Stimulated activated CD8-positive, alpha-beta memory T cell treated with anti-CD3 and anti-CD28 coated beads, Interleukin-4, amount 100 ng/mL, for 4 hours (primary cell): ENCODE results near the gene SUOX.
A peak's percentile ranks its signal among the peaks of the same experiment; 100 is the strongest.
"Not testable (repeated sequence)": the region's sequence is repeated elsewhere in the genome, so short reads cannot be mapped to it uniquely, and the experiment has no call there.

Experiments used
- DNase-seq, 2 donors: peaks; one replicate each; pipeline ENCODE4 v3.0.0-alpha.2; 2020; ENCODE audit warnings: low read depth in 2 of 2, low spot score in 1 of 2

The SUOX gene

DNA sequence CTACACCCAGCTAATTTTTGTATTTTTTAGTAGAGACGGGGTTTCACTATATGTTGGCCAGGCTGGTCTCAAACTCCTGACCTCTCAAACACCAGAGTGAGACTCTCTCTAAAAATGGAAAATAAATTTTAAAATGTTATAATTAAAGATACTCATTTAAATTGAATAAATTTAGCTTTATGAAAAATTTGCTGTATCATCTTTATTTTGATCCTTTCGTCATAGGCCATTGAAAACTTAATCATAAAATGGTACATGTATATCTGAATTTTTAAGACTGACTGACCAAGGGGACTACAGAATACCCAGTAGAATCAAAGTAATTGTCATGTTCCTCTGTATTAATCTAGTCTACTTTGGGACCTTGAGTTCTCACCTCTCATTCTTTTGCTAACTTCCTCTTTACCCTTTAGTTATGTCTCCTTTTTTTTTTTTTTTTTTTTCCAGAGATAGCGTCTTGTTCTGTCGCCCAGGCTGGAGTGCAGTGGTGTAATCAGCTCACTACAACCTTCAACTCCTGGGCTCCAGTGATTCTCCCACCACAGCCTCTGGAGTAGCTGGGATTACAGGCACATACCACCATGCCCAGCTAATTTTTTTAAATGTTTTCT is 13.7 kb upstream of the SUOX start:
- DNase-seq = no peak

DNA sequence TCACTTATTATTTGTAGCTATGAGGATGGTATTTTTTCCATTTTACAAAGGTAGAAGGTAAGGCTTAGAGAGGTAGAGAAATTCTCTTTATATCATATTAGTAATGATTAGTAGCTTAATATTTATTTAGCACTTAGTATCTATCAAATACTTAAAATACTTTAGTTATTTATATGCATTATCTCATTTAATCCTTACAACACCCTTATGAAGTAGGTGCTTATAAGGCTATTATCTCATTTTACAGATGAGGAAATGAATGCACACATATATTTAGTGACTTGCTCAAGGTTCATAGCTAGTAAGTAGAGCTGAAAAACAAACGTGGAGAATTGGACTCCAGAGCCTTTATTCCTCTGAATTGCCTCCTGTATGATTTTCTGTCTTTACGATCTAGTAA is 12.2 kb upstream of the SUOX start:
- no peak for DNase-seq

DNA sequence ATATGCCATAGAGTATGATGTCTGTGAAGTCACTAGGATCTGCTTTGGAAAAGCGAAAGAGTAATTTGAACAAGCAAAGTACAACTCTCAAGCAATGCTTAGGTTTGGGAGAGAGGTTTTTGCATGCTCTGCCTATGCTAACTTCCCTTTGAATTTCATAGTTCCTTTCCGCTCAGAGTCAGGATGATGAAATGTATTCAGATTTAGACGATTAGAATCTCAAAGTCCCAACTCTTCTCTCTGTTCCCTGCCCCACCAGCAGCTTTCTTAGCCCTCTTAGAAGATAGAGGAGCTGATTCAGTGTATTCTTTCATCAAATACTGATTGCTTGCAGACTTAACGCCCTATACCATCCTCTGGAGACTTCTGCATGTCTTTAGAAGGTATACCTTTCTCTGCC is 11.7 kb upstream of the SUOX start:
- DNase-seq = no peak

DNA sequence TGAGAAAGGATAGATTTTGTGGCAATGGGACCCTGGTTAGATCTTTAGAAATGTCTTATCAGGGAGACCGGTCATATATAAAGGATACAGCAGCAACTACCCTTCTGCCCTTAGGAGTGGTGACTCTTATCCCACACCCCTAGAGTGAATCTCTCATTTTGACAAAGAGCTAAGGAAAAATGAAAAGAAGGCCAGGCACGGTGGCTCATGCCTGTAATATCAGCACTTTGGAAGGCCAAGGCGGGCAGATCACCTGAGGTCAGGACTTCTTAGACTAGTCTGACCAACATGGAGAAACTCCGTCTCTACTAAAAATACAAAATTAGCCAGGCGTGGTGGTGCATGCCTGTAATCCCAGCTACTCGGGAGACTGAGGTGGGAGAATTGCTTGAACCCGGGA is 11.1 kb upstream of the SUOX start:
- not testable (repeated sequence) for DNase-seq

DNA sequence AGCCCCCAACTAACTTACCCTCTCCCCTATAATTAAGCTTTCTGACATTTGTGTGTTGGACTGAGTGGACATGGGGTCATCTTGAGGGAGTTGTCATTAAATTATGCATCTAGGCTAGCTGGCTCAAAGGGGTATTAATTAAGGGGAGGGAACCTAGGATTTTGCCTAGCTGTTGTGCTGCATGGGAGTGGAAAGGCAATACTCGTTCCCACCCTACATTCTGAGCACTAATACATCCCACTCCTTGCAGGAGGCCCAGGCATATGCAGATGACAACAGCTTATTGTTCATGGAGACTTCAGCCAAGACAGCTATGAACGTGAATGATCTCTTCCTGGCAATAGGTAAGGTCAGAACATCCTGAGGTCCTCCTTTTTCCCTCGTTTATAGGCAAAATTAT is 6.0 kb upstream of the SUOX start:
- no peak for DNase-seq

DNA sequence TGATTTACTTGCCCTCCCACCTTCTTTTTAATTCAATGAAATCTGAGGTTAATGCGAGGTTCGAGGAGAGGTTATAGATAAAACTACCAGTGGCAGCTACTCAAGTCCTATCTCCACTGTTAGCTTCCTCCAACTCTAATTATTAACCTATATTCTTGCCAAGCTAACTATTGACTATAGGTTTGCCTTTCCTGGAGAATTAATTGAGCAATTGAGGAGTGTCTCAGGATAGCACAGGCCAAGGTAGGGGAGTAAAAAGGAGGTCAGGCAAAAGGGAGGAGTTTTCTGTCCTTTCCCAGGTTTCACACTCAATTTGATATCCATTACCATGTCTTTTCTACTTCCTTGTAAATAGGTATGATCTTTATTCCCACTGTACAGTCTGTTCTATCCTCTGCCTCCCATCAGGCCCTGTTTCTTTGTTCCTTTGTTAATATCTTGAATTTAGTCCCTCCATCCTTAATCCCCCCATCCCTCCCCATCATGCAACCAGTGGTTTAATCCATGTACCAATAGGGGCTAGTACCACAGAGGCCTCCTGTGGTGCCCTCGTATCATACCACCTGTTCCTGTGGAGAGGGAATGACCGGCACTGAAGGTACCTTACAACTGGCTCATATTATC is 3.7 kb upstream of the SUOX start:
- no peak for DNase-seq

DNA sequence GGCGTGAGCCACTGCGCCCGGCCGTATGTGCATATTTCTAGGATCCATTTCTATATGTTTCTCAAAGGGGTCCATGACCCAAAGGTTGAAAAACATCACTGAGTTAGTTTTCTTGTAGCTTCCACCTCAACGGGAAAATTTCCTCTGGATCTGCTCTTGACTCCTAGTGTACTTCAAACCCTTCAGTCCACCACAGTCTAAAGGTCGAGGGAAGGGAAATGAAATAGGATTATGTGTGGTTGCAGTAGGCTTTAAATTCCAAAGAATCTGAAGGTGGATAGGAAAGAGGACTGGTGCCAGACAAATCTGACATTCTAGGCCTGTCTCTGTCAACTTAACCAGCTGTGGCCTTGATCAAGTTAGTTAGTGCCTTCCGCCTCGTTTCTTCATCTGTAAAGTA is 1.7 kb upstream of the SUOX start:
- DNase-seq = no peak

DNA sequence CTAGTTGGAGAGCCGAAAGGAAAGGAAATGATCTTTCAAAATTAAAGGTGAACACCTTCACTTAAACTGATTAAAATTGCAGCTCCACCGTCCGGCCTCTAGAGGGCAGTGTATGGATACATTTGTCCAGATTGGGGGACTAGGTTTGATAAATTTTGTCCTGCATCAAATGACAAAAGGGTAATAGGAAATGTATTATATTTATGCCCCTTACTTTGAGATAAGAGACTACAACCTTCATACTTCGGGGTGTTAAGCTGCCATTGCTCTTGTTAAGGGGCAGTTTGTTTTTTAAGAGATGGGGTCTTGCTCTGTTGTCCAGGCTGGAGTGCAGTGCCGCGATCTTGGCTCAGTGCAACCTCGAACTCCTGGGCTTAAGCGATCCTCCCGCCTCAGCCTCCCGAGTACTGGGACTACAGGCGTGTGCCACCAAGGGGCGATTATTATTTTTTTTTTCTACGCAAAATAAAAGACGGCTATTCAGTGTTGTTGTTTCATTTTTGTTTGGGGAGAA is 818 bp upstream of the SUOX start:
- DNase-seq = peak; percentile 29 to 40

DNA sequence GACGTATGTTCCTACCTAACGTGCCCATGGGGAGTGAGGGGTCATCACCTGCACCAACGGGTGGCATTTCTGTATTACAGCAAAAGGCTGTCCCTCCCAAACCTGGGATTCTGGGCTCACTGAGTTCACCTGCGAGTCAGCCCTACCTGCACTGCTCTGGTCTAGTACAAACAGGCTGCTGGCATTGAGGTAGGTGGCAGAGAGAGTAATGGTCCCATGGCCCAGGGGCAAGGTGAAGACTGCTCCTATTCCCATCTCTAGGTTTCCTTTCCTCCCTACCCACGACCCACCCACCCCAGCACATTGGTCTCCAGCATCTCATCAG is 421 bp downstream of the SUOX start:
- DNase-seq = no peak

DNA sequence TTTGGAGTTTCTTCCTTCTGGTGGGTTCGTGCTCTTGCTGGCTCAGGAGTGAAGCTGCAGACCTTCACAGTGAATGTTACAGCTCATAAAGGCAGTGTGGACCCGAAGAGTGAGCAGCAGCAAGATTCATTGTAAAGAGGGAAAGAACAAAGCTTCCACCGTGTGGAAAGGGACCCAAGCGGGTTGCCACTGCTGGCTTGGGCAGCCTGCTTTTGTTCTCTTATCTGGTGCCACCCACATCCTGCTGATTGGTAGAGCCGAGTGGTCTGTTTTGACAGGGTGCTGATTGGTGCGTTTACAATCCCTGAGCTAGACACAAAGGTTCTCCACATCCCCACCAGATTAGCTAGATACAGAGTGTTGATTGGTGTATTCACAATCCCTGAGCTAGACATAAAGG is 2.4 kb downstream of the SUOX start:
- not testable (repeated sequence) for DNase-seq

DNA sequence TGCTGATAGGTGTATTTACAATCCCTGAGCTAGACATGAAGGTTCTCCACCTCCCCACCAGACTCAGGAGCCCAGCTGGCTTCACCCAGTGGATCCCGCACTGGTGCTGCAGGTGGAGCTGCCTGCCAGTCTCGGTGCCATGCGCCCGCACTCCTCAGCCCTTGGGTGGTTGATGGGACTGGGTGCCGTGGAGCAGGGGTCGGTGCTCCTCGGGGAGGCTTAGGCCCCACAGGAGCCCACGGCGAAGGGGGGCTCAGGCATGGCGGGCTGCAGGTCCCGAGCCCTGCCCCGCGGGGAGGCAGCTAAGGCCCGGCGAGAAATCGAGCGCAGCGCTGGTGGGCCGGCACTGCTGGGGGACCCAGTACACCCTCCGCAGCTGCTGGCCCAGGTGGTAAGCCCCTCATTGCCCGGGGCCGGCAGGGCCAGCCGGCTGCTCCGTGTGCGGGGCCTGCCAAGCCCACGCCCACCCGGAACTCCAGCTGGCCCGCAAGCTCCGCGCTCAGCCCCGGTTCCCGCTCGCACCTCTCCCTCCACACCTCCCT is 3.0 kb downstream of the SUOX start:
- DNase-seq = not testable (repeated sequence)

DNA sequence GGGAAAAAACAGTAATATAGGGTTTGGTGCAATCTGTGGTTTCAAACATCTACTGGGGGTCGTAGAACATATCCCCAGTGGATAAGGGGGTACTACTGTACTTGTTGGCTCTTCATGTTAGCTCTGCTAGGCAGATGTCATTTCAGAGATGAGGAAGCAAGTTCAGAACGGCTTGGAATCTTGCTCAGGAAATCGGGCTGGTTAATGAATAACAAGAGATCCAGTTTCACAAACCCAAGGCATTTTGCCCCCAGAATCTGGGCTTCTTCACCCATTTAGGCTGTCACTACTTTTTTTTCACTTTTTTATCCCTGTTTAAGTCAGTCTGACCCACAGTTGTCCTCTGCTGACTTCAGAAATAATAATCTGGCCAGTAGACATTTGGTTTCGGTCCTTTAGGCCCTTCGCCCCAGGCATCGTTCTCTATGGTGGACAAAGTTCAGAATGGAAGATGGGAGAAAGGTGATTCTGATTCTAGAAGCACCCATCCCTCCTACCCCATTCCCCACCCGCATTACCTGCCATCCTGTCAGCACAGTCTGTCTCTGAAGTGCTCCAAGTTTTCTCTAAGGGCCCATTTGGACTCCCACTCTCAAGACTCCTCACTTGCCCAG is 4.5 kb downstream of the SUOX start:
- DNase-seq = no peak

DNA sequence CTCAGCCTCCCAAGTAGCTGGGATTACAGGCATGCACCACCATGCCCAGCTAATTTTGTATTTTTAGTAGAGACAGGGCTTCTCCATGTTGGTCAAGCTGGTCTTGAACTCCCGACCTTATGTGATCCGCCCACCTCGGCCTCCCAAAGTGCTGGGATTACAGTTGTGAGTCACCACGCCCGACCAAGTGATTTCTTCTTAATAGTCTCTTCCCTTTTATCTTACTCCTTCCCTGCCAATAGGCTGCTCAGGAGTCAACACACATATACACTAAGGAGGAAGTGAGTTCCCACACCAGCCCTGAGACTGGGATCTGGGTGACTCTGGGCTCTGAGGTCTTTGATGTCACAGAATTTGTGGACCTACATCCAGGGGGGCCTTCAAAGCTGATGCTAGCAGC is 6.3 kb downstream of the SUOX start:
- DNase-seq = not testable (repeated sequence)

DNA sequence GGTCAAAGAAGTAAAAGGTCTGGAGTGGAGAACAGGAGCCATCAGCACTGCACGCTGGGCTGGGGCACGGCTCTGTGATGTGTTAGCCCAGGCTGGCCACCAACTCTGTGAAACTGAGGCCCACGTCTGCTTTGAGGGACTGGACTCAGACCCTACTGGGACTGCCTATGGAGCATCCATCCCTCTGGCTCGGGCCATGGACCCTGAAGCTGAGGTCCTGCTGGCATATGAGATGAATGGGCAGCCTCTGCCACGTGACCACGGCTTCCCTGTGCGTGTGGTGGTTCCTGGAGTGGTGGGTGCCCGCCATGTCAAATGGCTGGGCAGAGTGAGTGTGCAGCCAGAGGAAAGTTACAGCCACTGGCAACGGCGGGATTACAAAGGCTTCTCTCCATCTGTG is 7.1 kb downstream of the SUOX start:
- no peak for DNase-seq

DNA sequence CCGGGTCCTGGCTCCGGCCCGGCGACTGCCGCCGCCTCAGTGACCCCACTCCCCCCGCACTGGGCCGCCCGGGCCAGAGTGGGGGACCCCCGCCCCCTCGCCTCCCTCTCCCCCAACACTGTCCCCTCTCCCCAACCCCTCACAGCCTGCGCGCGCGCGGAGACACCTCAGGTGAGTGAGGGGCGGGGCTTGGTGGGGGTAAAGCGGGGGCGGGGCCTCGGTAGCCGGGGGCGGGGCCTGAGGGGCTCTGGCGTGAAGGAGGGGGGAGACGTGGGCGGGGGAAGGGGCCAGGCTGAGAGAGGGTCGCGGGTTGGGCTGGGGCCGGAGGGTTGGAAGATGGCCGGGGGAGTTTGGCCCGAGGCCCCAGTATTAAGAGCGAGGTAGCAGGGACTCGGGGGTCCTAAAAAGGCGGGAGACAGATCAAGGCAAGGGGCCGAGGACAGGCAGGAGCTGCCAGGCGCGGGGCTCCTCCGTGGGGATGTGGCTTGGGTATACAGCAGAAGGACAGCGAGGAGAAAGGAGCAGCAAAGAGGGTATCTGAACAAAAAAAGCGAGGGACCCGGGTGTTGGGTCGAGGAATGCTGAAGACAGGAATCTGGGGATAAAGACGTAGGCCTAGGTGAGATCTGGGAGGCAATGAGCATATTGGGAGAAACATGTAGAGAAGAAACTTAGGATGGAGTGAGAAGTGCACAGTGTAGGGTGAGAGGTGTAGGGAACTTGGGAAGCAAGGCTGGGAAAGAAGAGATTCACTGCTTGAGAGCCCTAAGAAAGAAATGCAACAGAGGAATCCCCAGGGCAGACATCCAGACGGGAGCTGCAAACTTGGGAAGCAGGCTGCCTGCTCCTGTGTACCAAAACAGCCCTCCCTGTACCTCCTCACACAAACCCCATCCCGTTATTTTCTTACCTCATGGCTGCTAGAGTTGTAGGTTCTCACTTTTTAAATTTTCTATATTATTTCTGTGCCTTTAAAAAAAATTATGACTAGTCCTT is 10.8 kb downstream of the SUOX start:
- peak; percentile 33 to 40 for DNase-seq

DNA sequence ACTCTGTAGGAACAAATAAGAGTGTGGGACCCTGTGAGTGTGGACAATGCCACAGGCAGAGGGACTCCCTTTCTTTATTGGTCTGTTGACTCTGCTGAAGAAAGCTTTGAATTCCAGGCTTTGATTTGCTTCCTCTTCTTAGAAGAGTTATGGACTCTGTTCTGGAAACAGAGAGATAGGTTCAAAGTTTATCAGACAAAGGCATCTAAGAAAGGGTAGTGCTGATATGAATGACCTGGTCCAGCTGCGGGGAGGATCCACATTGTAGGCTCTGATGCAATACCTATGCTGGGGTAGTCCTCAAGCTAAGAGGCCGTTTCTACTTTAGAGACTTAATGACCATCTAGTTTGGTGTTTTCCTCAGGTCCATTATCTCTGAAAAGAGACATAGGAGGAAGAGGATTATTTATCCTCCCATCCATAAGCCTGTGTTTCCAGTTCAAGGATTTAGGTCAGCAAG is 13.1 kb downstream of the SUOX start:
- DNase-seq = no peak

DNA sequence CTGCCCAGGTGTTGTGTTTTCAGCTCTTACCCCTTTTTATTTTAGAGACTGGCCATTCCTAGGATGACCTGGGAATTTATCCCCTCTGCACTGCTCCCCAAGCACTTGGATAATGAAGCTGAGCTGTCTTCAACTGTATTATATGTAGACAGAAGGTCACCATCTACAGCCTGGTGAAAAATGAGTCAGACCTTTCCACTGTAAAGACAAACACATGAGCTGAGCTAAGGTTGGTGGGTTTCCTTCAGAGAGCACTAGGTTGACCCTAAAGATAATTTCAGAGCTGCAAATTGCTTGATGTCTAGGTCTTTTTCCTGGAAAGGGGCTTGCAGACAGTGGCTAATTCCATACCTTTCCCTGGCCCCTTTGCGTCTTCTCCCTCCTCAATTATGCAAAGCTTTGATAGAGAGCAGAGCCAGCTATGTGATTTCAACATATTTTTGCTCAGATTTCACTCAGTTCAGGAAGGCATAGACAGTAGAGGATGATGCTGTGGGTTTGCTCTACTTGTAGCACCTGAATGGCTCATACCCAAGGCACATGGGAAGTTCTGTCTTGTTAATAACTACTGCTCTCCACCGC is 14.5 kb downstream of the SUOX start:
- no peak for DNase-seq

DNA sequence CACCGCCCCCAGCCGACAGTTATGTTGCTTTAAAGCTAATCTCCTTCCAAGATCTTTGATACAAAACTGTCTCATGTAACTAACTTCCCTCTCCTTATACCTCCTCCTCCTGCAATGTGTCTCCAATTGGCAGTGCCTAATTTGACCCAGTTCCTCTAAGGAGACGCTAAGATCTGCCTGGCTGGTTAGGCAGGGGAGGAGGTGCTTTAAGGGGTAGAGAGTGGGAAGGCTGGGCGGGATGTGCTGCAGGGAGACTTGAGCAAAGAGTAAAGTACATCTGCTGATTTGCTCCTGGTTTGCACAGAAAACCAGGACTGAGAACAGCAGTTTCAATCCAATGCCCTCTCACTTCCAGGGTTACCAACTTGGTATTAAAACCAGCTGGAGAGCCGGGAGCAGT is 16.4 kb downstream of the SUOX start:
- DNase-seq = no peak

DNA sequence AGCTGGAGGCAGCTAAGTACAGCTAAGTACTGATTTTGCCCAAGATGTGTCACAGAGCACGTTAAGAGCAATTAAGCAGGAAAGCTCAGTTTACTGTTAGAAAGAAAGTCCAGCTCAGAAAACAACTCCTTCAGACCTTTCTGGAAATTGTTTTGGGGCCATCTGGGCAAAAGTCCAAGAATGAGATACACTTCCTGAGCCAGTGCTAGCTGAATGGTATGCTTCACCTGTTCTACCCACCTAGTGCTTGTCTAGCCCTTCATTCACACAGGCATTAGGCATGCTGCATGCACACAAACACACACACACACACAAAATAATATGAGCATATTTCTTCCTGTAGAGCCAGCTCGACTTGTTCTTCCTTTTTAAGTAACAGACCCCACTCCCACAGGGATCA is 17.1 kb downstream of the SUOX start:
- DNase-seq = no peak

DNA sequence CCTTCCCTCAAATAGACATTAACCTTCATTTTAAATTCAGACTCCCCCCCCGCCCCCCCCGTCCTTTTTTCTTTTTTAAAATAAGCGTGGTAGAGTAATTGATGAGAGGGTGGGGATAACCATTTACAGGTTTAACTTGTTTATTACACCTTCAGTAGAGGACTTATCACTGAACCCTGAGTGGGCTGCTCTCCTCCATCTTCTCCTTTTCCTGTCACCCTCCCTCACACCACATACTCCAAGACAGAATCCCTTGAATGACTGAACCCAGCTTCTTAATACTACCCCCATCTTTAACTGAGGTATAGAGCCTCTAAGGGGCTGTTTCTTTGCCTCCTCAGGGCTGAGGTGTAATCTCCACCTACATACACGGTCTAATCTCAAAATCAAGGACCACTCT is 20.1 kb downstream of the SUOX start:
- no peak for DNase-seq

DNA sequence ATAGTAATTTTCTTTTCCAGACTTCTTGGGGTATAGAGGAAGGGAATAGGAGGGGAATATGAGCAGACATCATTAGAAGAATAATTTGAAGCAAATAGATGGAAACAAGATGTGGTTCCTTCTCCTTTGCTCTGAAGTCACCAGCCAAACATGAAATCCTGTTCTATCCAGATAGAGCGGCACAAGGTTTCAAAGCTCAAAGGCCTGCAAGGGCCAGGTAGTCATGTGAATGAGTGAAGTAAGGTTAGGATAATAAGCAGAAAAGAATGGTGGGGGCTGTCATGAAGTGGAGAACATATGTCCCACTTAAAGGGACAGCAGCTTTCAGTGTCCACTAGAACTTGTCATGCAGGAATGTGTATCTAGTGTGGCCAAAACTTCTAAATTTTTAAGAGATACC is 21.3 kb downstream of the SUOX start:
- DNase-seq = no peak
